Sigmoid colon (tissue), 7 donors: ENCODE results near the gene KAT8. TPM values are rescaled to one million over a fixed set of nuclear protein-coding genes. Genes with fewer than 3 reads are reported as not detected.

Experiments used
- DNase-seq: peaks from one replicate; pipeline ENCODE4 v3.0.0-alpha.2; 2019
- H3K27ac ChIP-seq, 4 donors: fragments of 200-600 bp; sonication (generic); one replicate each; pipeline ENCODE4 v1.5.1; 2016 to 2019; ENCODE audit warnings: mild to moderate bottlenecking in 1 of 4
- H3K27me3 ChIP-seq, 3 donors: fragments of 200-600 bp; sonication (generic); one replicate each; pipeline ENCODE4 v1.5.1; 2019; ENCODE audit warnings: mild to moderate bottlenecking in 1 of 3
- H3K36me3 ChIP-seq, 4 donors: fragments of 200-600 bp; sonication (generic); one replicate each; pipeline ENCODE4 v1.5.1; 2016 to 2019
- H3K4me1 ChIP-seq, 4 donors: fragments of 200-600 bp; sonication (generic); one replicate each; pipeline ENCODE4 v1.5.1; 2017 to 2019
- H3K4me3 ChIP-seq, 4 donors: fragments of 200-600 bp; sonication (generic); one replicate each; pipeline ENCODE4 v1.5.1; 2017 to 2019; ENCODE audit warnings: mild to moderate bottlenecking in 2 of 4, moderate library complexity in 1 of 4
- H3K9me3 ChIP-seq, 4 donors: fragments of 200-600 bp in 3 of 4; sonication (generic) in 3 of 4; one replicate each; pipeline versions ENCODE4 v1.5.1 to v1.6.1; 2013 to 2019
- EP300 ChIP-seq, 4 donors: sonication (generic); formaldehyde crosslinking; IDR thresholded peaks; one replicate each; pipeline ENCODE4 v1.6.1; 2017; ENCODE audit warnings: antibody characterized with exemption in 4 of 4
- POLR2A ChIP-seq, 2 donors: fragments of 450-650 bp; IDR thresholded peaks; one replicate each; pipeline ENCODE4 v1.6.1; 2016; ENCODE audit warnings: antibody characterized with exemption in 2 of 2, mild to moderate bottlenecking in 2 of 2, moderate library complexity in 2 of 2
- POLR2AphosphoS5 ChIP-seq, 4 donors: sonication (generic); formaldehyde crosslinking; IDR thresholded peaks; one replicate each; pipeline ENCODE4 v1.6.1; 2017; ENCODE audit warnings: antibody characterized with exemption in 4 of 4
- WGBS, 2 donors: extraction: QIAGEN DNeasy Blood & Tissue Kit; methylation state at CpG; one replicate each; pipeline ENCODE4 v1.1.7; 2013; 5-methylcytosine and 5-hydroxymethylcytosine counted together
- intact Hi-C: fragments of 100-400 bp; cut with DNase I; formaldehyde crosslinking; loops from one replicate; pipeline ENCODE4 v1.15.1; 2023
- polyA plus RNA-seq, 3 donors: library from polyadenylated mRNA; stranded (reverse); fragments of 200-250 nt; gene quantifications; one replicate each; pipeline ENCODE4 v1.2.3, GENCODE V29; 2013
- total RNA-seq, 4 donors: library from RNA; depleted of rRNA; stranded (reverse); fragments of >200 nt; gene quantifications; one replicate each; pipeline ENCODE4 v1.1.0, GENCODE V29; 2016
- TF ChIP-seq, protein P1 (sequence below), 4 experiments: fragments of 450-650 bp in 3 of 4; fragments of 200-600 bp in 1 of 4; IDR thresholded peaks; one replicate each; pipeline ENCODE4 v1.5.1; 2016 to 2019; ENCODE audit warnings: antibody characterized with exemption in 4 of 4, mild to moderate bottlenecking in 3 of 4, moderate library complexity in 2 of 4
- donor health status: healthy with polysubstance abuse.
- donor health status: Bipolar disorder and iron deficiency.
- donor health status: healthy.

Gene KAT8
- total and polyA plus RNA-seq, 7 donors, result 31.2 to 65.7 (median 57.1) TPM

DNA sequence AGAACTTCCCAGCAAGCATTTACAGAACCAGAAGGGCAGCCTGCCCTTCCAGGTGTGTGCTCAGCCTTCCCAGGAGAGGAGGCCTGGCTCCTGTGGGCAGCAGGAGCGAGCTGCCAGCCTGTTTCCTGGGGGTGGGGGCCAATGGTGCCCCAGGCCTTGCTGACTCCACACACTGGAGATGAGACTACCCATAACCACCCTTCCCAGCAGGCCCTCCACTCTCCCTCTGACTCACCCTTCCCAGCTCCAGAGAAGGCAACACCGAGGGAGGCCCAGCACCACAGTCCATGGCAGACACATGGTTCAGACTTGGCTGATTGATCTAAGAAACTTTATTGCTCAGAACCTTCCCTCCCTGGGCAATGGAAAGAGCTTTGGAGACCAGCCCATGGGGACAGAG is 26.9 kb upstream of the KAT8 start:
- DNase-seq, result no peak
- Histone ChIP-seq H3K27me3 (no peaks in the 10 kb centered on the region), H3K27ac (no peak overlapping the region), H3K36me3 (peaks cover 7 to 44% (median 11%) of the 10 kb centered on the region in 4 donors), H3K4me1 (peaks cover 0 to 23% (median 16%) of the 10 kb centered on the region in 4 donors), H3K4me3 (no peak overlapping the region), H3K9me3 (no peaks in the 10 kb centered on the region)
- intact Hi-C loops, result no loop called here
- 92 to 94% methylated on average over 2 of the region's 2 CpGs for WGBS, 2 donors
- TF ChIP-seq POLR2AphosphoS5 (IDR thresholded peaks at IDR 0.05), result no peak
- TF ChIP-seq, protein P1, sequence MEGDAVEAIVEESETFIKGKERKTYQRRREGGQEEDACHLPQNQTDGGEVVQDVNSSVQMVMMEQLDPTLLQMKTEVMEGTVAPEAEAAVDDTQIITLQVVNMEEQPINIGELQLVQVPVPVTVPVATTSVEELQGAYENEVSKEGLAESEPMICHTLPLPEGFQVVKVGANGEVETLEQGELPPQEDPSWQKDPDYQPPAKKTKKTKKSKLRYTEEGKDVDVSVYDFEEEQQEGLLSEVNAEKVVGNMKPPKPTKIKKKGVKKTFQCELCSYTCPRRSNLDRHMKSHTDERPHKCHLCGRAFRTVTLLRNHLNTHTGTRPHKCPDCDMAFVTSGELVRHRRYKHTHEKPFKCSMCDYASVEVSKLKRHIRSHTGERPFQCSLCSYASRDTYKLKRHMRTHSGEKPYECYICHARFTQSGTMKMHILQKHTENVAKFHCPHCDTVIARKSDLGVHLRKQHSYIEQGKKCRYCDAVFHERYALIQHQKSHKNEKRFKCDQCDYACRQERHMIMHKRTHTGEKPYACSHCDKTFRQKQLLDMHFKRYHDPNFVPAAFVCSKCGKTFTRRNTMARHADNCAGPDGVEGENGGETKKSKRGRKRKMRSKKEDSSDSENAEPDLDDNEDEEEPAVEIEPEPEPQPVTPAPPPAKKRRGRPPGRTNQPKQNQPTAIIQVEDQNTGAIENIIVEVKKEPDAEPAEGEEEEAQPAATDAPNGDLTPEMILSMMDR (IDR thresholded peaks at IDR 0.05), result no peak
- TF ChIP-seq EP300 (IDR thresholded peaks at IDR 0.05), result no peak
- no peak for TF ChIP-seq POLR2A (IDR thresholded peaks at IDR 0.05)

DNA sequence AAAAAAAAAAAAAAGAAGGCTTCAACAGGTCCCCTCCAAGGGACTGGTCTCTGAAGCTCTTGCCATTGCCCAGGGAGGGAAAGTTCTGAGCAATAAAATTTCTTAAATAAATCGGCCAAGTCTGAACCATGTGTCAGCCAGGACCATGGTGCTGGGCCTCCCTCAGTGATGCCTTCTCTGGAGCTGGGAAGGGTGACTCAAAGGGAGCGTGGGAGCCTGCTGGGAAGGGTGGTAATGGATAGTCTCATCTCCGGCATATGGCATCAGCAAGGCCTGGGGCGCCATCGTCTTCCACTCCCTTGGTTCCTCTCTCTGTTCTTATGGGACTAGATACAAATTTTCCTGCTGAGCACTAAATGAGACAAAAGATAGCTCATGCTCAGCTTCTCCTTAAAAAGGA is 25.1 kb upstream of the KAT8 start:
- Histone ChIP-seq H3K36me3 (peaks cover 7 to 33% (median 10%) of the 10 kb centered on the region in 4 donors), H3K9me3 (no peaks in the 10 kb centered on the region), H3K4me3 (no peak overlapping the region), H3K27ac (peak overlapping the region in 1 of 4 donors; percentile 2), H3K27me3 (no peaks in the 10 kb centered on the region), H3K4me1 (peaks cover 0 to 23% (median 16%) of the 10 kb centered on the region in 4 donors)
- TF ChIP-seq POLR2AphosphoS5 (IDR thresholded peaks at IDR 0.05) (no peak), POLR2A (IDR thresholded peaks at IDR 0.05) (no peak), EP300 (IDR thresholded peaks at IDR 0.05) (no peak)
- TF ChIP-seq, protein P1 (IDR thresholded peaks at IDR 0.05), result no peak
- 96 to 97% methylated on average over 5 of the region's 5 CpGs for WGBS, 2 donors
- intact Hi-C loops, result no loop called here
- DNase-seq, result no peak

DNA sequence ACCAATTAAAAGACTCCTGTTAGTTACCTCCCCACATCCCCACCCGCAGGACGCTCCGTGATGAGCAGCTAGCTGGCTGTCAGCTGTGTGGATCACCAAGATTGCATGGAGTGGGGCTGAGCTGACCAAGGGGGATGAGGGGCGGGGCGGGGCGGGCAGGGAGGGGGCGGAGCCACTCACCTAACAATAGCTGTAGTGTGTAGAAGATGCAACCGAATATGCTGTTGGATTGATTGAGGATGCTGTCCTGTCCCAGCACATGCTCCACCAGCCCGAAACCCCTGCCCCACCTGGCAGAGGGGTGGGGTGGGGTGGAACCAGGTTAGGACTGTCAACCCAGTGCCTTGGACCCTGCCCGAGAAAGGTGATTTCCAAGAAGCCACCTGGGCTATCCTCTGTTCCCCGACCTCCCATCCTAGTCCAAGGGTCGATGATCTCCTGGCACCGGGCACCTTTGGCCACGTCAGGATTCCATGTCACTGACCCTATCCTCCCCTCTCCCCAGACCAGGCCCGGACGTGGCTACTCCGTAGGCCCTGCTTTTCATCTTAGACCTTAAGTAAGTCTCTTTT is 24.2 kb upstream of the KAT8 start:
- peak overlapping the region; percentile 86 to 95 (median 94) for H3K27ac ChIP-seq
- DNase-seq, result no peak
- intact Hi-C loops, result no loop called here
- H3K36me3 ChIP-seq, result peaks cover 7 to 24% (median 10%) of the 10 kb centered on the region in 4 donors
- H3K4me1 ChIP-seq, result peaks cover 0 to 23% (median 16%) of the 10 kb centered on the region in 4 donors
- 29 to 57% methylated on average over 17 of the region's 17 CpGs for WGBS, 2 donors
- H3K9me3 ChIP-seq, result no peaks in the 10 kb centered on the region
- no peaks in the 10 kb centered on the region for H3K27me3 ChIP-seq
- peak overlapping the region; percentile 74 to 93 (median 81) for H3K4me3 ChIP-seq
- TF ChIP-seq POLR2AphosphoS5 (IDR thresholded peaks at IDR 0.05) (no peak), EP300 (IDR thresholded peaks at IDR 0.05) (no peak), POLR2A (IDR thresholded peaks at IDR 0.05) (no peak)
- TF ChIP-seq, protein P1 (IDR thresholded peaks at IDR 0.05), result no peak

DNA sequence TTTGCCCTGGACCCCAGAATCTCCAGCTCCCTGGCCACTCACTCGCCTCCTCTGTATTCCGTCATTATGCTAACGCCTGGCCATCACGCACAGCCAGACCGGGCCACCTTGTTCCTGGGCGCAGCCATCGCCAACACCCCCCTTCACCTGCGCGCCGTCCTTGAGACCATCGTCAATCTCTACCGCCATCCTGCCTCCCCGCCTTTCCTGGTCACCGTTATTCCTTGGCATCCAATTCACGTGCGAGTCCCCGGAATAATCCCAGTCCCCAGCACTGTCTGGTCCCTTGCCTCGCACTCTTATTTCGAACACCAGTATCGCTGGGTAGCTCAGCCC is 23.4 kb upstream of the KAT8 start:
- H3K4me1 ChIP-seq, result peaks cover 0 to 23% (median 16%) of the 10 kb centered on the region in 4 donors
- H3K9me3 ChIP-seq, result no peaks in the 10 kb centered on the region
- H3K27ac ChIP-seq, result peak overlapping the region; percentile 86 to 95 (median 94)
- peak overlapping the region; percentile 74 to 93 (median 81) for H3K4me3 ChIP-seq
- no peak for DNase-seq
- peaks cover 4 to 20% (median 9%) of the 10 kb centered on the region in 4 donors for H3K36me3 ChIP-seq
- TF ChIP-seq, protein P1 (IDR thresholded peaks at IDR 0.05), result no peak
- TF ChIP-seq POLR2A (IDR thresholded peaks at IDR 0.05), result no peak
- no peak for TF ChIP-seq POLR2AphosphoS5 (IDR thresholded peaks at IDR 0.05)
- TF ChIP-seq EP300 (IDR thresholded peaks at IDR 0.05), result no peak
- no peaks in the 10 kb centered on the region for H3K27me3 ChIP-seq
- 1% methylated on average over 20 of the region's 20 CpGs for WGBS, 2 donors
- intact Hi-C loops, result no loop called here
